ENCODE measurements around the gene PDIA6.
A peak's percentile ranks its signal among the peaks of the same experiment; 100 is the strongest.

Gene PDIA6

DNA sequence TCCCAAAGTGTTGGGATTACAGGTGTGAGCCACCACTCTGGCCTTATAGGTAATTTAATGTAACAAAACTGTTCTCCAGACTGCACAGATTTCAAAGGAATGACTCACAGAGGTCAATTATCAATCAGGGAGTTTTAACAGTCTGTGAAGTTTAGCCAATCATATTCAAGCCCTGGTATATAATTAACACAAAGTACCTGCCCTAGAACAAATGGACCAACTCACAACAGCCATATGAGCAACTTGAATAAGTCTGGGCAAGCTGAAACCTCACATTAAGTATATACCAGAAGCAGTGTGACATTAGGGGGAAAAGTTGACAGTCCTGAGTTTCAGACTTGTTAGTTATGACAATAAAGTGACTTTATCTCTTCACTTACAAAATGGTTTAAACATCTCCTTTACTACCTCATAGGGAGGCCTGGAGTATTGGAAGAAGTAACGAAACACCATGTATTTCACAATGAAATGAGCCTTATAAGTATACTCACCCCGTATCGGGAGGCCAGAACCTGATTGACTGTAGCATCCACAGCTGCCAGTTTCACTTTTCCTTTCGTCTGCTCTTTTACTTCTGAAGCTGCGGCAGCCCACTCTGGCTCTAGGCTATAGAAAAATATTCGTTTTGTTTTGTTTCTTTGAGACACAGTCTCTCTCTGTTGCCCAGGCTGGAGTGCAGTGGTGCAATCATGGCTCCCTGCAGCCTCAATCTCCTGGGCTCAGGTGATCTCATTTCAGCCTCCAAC, 22.2 kb downstream of the PDIA6 start:
- Histone ChIP-seq H3K9me3 (ENCODE audit: insufficient read depth, low read length) (no peaks in the 10 kb centered on the region), H3K4me3 (ENCODE audit: insufficient read depth, low read length, poor library complexity, severe bottlenecking) (no peak overlapping the region), H3K27ac (ENCODE audit: low read depth, low read length) (no peak overlapping the region), H3K79me2 (ENCODE audit: insufficient read depth, low read length) (peaks cover 11% of the 10 kb centered on the region), H3K36me3 (ENCODE audit: low read length) (peaks cover 53% of the 10 kb centered on the region), H4K20me1 (ENCODE audit: low read depth, low read length) (peaks cover 3% of the 10 kb centered on the region; the same call in 1 of the 2 replicates), H2AFZ (ENCODE audit: low read depth, low read length, severe bottlenecking) (no peak overlapping the region), H3K9me2 (replicated peaks; ENCODE audit: insufficient read depth, low read length) (no peaks in the 10 kb centered on the region), H3K9ac (ENCODE audit: low read length) (no peak overlapping the region), H3F3A (ENCODE audit: insufficient read depth) (peaks cover 3% of the 10 kb centered on the region; the same call in 1 of the 2 replicates), H3K27me3 (ENCODE audit: low read length) (no peaks in the 10 kb centered on the region), H3K4me2 (ENCODE audit: low read depth, low read length, poor library complexity, severe bottlenecking) (no peak overlapping the region)
- TF ChIP-seq EZH2phosphoT487 (conservative IDR thresholded peaks at IDR 0.05; ENCODE audit: low read length): no peak
- TF ChIP-seq, protein P1, sequence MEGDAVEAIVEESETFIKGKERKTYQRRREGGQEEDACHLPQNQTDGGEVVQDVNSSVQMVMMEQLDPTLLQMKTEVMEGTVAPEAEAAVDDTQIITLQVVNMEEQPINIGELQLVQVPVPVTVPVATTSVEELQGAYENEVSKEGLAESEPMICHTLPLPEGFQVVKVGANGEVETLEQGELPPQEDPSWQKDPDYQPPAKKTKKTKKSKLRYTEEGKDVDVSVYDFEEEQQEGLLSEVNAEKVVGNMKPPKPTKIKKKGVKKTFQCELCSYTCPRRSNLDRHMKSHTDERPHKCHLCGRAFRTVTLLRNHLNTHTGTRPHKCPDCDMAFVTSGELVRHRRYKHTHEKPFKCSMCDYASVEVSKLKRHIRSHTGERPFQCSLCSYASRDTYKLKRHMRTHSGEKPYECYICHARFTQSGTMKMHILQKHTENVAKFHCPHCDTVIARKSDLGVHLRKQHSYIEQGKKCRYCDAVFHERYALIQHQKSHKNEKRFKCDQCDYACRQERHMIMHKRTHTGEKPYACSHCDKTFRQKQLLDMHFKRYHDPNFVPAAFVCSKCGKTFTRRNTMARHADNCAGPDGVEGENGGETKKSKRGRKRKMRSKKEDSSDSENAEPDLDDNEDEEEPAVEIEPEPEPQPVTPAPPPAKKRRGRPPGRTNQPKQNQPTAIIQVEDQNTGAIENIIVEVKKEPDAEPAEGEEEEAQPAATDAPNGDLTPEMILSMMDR (IDR thresholded peaks at IDR 0.05; ENCODE audit: insufficient read depth, low read length, poor library complexity, severe bottlenecking): no peak

DNA sequence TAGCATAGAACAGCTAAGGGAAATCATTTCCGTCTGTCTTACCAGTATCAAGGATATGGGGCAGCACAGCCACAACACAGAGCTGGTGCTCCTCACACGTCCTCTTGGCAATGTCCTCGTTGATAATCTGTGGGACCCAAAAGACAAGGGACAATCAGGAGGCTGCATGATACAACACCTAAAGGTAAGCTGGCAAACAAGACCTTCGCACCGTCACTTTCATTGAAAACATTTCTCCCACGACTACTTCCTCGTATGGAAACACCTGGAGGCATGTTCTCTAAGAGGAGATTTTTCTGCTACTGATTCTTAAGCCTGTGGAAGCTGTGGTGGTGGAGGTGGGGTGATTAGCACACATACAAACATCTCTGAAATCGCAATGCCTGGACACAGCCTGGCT, 23.7 kb downstream of the PDIA6 start:
- no peak overlapping the region for H2AFZ ChIP-seq (ENCODE audit: low read depth, low read length, severe bottlenecking)
- H3K9ac ChIP-seq (ENCODE audit: low read length): no peak overlapping the region
- TF ChIP-seq EZH2phosphoT487 (conservative IDR thresholded peaks at IDR 0.05; ENCODE audit: low read length): no peak
- TF ChIP-seq, protein P1 (IDR thresholded peaks at IDR 0.05; ENCODE audit: insufficient read depth, low read length, poor library complexity, severe bottlenecking): no peak
- peaks cover 61% of the 10 kb centered on the region for H3K36me3 ChIP-seq (ENCODE audit: low read length)
- H3K4me3 ChIP-seq (ENCODE audit: insufficient read depth, low read length, poor library complexity, severe bottlenecking): no peak overlapping the region
- peaks cover 3% of the 10 kb centered on the region; the same call in 1 of the 2 replicates for H3F3A ChIP-seq (ENCODE audit: insufficient read depth)
- H4K20me1 ChIP-seq (ENCODE audit: low read depth, low read length): 0 out of 2 replicates have a peak, but pooled peaks cover 3% of the 10 kb centered on the region
- H3K4me2 ChIP-seq (ENCODE audit: low read depth, low read length, poor library complexity, severe bottlenecking): no peak overlapping the region
- H3K27me3 ChIP-seq (ENCODE audit: low read length): no peaks in the 10 kb centered on the region
- H3K9me3 ChIP-seq (ENCODE audit: insufficient read depth, low read length): no peaks in the 10 kb centered on the region
- peaks cover 9% of the 10 kb centered on the region; the same call in 1 of the 2 replicates for H3K79me2 ChIP-seq (ENCODE audit: insufficient read depth, low read length)
- H3K9me2 ChIP-seq (replicated peaks; ENCODE audit: insufficient read depth, low read length): no peaks in the 10 kb centered on the region
- H3K27ac ChIP-seq (ENCODE audit: low read depth, low read length): no peak overlapping the region

DNA sequence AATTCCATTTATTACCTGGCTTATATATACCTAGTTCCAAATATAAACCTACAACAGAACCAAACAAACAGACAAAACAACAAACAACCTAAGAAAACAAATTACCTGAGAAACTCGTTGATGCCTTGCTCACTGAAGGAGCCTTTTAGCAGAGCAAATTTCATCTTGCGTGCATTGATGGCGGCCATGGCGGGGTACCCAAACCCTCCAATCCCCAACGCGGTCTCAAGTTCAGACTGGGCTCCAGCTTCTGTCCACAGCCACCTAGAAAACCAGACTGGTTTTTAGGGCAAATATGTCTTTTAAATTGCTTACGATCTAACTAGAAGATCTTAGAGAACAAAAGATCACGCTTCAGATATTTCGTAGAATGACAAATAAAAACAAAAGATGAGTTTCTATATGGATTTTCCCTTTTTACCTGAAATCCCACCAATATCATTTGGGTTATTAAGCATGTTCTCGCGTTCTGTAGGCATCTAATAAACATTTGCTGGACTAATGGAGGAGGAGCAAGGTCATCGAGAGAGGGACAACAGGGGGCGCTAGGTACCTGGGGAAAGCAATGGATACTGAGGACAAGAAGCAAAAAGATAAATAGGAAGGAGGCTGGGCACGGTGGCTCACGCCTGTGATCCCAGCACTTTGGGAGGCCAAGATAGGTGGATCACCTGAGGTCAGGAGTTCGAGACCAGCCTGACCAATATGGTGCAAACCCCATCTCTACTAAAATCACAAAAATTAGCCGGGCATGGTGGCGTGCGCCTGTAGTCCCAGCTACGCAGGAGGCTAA, 25.2 kb downstream of the PDIA6 start:
- H3K79me2 ChIP-seq (ENCODE audit: insufficient read depth, low read length): peaks cover 5% of the 10 kb centered on the region; the same call in 1 of the 2 replicates
- no peaks in the 10 kb centered on the region for H3K9me2 ChIP-seq (replicated peaks; ENCODE audit: insufficient read depth, low read length)
- no peak overlapping the region for H3K9ac ChIP-seq (ENCODE audit: low read length)
- H3K4me3 ChIP-seq (ENCODE audit: insufficient read depth, low read length, poor library complexity, severe bottlenecking): no peak overlapping the region
- H2AFZ ChIP-seq (ENCODE audit: low read depth, low read length, severe bottlenecking): no peak overlapping the region
- H3K36me3 ChIP-seq (ENCODE audit: low read length): peaks cover 60% of the 10 kb centered on the region
- peaks cover 3% of the 10 kb centered on the region; the same call in 1 of the 2 replicates for H3F3A ChIP-seq (ENCODE audit: insufficient read depth)
- no peak overlapping the region for H3K27ac ChIP-seq (ENCODE audit: low read depth, low read length)
- no peaks in the 10 kb centered on the region for H3K27me3 ChIP-seq (ENCODE audit: low read length)
- no peak overlapping the region for H3K4me2 ChIP-seq (ENCODE audit: low read depth, low read length, poor library complexity, severe bottlenecking)
- no peaks in the 10 kb centered on the region for H4K20me1 ChIP-seq (ENCODE audit: low read depth, low read length)
- TF ChIP-seq EZH2phosphoT487 (conservative IDR thresholded peaks at IDR 0.05; ENCODE audit: low read length): no peak
- TF ChIP-seq, protein P1 (IDR thresholded peaks at IDR 0.05; ENCODE audit: insufficient read depth, low read length, poor library complexity, severe bottlenecking): peak; percentile 50
- H3K9me3 ChIP-seq (ENCODE audit: insufficient read depth, low read length): no peaks in the 10 kb centered on the region
